HG03045 (cell line): ENCODE data around the gene TRMT112.

ENCODE experiments used
- ATAC-seq: cut with Tn5 transposase; IDR thresholded peaks from one replicate; pipeline ENCODE4 v1.9.1; 2021; ENCODE audit warnings: mild to moderate bottlenecking, moderate library complexity; ENCODE audit not compliant: unreplicated experiment

TRMT112 gene

GRCh38 chr11:64276653-64277431 is 40.5 kb downstream of the TRMT112 start:
- no peak for ATAC-seq

- ATAC-seq = no peak
Measured at GRCh38 chr11:64275841-64276240, 41.5 kb downstream of the TRMT112 start.

- ATAC-seq = no peak
Measured at GRCh38 chr11:64275031-64275800, 42.1 kb downstream of the TRMT112 start.

GRCh38 chr11:64269540-64270220 is 47.7 kb downstream of the TRMT112 start:
- ATAC-seq = peak; percentile 69

GRCh38 chr11:64268893-64269539 is 48.3 kb downstream of the TRMT112 start:
- ATAC-seq = peak; percentile 19

- no peak for ATAC-seq
Measured at GRCh38 chr11:64268025-64268892, 49.1 kb downstream of the TRMT112 start.

GRCh38 chr11:64267207-64267945 is 50.0 kb downstream of the TRMT112 start:
- no peak for ATAC-seq
